GM23338 (cell line): ENCODE data around the gene LAMB3. TPM values are rescaled to one million over a fixed set of nuclear protein-coding genes. Genes with fewer than 3 reads are reported as not detected.

Experiments
- ATAC-seq: fragments of 200-7000 bp; cut with Tn5 transposase; 3 replicates; pipeline ENCODE4 v1.9.1; 2020
- DNase-seq: peaks from one replicate; pipeline ENCODE4 v3.0.0-alpha.2; 2015; ENCODE audit warnings: low spot score
- H2AFZ ChIP-seq: fragments of 200-600 bp; sonication (generic); 2 replicates; pipeline ENCODE4 v1.8.0; 2016; ENCODE audit warnings: antibody characterized with exemption, mild to moderate bottlenecking, moderate library complexity
- H3F3A ChIP-seq: fragments of 200-600 bp; sonication (generic); replicated peaks from 2 replicates; pipeline ENCODE4 v1.8.0; 2017; ENCODE audit warnings: antibody characterized with exemption, mixed run types, low read depth
- H3K27ac ChIP-seq: fragments of 200-600 bp; sonication (generic); 2 replicates; pipeline ENCODE4 v1.6.1; 2016; ENCODE audit warnings: low read depth
- H3K27me3 ChIP-seq: fragments of 200-600 bp; sonication (generic); 2 replicates; pipeline ENCODE4 v1.8.0; 2016; ENCODE audit warnings: mild to moderate bottlenecking, mixed run types, moderate library complexity; ENCODE audit not compliant: insufficient read depth
- H3K36me3 ChIP-seq: fragments of 200-600 bp; sonication (generic); 2 replicates; pipeline ENCODE4 v1.8.0; 2016; ENCODE audit warnings: mild to moderate bottlenecking; ENCODE audit not compliant: insufficient read depth
- H3K4me1 ChIP-seq: fragments of 200-600 bp; sonication (generic); 2 replicates; pipeline ENCODE4 v1.8.0; 2016; ENCODE audit warnings: mild to moderate bottlenecking, moderate library complexity; ENCODE audit not compliant: insufficient read depth
- H3K4me2 ChIP-seq: fragments of 200-600 bp; sonication (generic); 2 replicates; pipeline ENCODE4 v1.7.1; 2017; ENCODE audit warnings: mixed run types
- H3K4me3 ChIP-seq: fragments of 200-600 bp; sonication (generic); 2 replicates; pipeline ENCODE4 v1.6.1; 2016; ENCODE audit warnings: mixed run types
- H3K79me2 ChIP-seq: fragments of 200-600 bp; sonication (generic); replicated peaks from 2 replicates; pipeline ENCODE4 v1.8.0; 2017; ENCODE audit warnings: mild to moderate bottlenecking; ENCODE audit not compliant: insufficient read depth
- H3K9me2 ChIP-seq: fragments of 200-600 bp; sonication (generic); 2 replicates; pipeline ENCODE4 v1.8.0; 2017; ENCODE audit not compliant: insufficient read depth
- H4K20me1 ChIP-seq: fragments of 200-600 bp; sonication (generic); replicated peaks from 2 replicates; pipeline ENCODE4 v1.8.0; 2017; ENCODE audit warnings: mild to moderate bottlenecking; ENCODE audit not compliant: insufficient read depth
- H3K27ac Mint-ChIP-seq: 2 replicates; pipeline ENCODE4 v1.8.0; 2020; ENCODE audit warnings: inconsistent platforms, mild to moderate bottlenecking, moderate library complexity, mixed read lengths
- H3K27me3 Mint-ChIP-seq: 3 replicates; pipeline ENCODE4 v1.8.0; 2022; ENCODE audit warnings: low read depth, mild to moderate bottlenecking, moderate library complexity, mixed read lengths, inconsistent platforms; ENCODE audit not compliant: insufficient read depth, poor library complexity
- H3K36me3 Mint-ChIP-seq: 3 replicates; pipeline ENCODE4 v1.8.0; 2021; ENCODE audit warnings: low read depth, mild to moderate bottlenecking, inconsistent platforms, moderate library complexity, mixed read lengths
- H3K4me1 Mint-ChIP-seq: 3 replicates; pipeline ENCODE4 v1.8.0; 2020; ENCODE audit warnings: mild to moderate bottlenecking, inconsistent platforms, mixed read lengths
- H3K4me3 Mint-ChIP-seq: 3 replicates; pipeline ENCODE4 v1.8.0; 2021; ENCODE audit warnings: moderate library complexity, mild to moderate bottlenecking, inconsistent platforms, mixed read lengths
- H3K9me3 Mint-ChIP-seq: 3 replicates; pipeline ENCODE4 v1.8.0; 2020; ENCODE audit warnings: moderate library complexity, mild to moderate bottlenecking, inconsistent platforms, mixed read lengths
- CREB1 ChIP-seq: fragments of 250-450 bp; sonication (Bioruptor Pico); IDR thresholded peaks from 2 replicates; pipeline ENCODE4 v1.5.0; 2020; ENCODE audit warnings: low read depth, mild to moderate bottlenecking, moderate library complexity
- CTCF ChIP-seq, 2 experiments: fragments of 200-600 bp in 1 of 2; sonication (generic) in 1 of 2; conservative IDR thresholded peaks; 2 replicates each; pipeline versions ENCODE4 v1.5.1 to v1.6.1; 2016 to 2017; ENCODE audit warnings: antibody characterized with exemption in 2 of 2, low read depth in 2 of 2, mild to moderate bottlenecking in 2 of 2, moderate library complexity in 1 of 2
- EZH2 ChIP-seq: fragments of 200-600 bp; sonication (generic); IDR thresholded peaks from one replicate; pipeline ENCODE4 v1.8.0; 2017; ENCODE audit warnings: antibody characterized with exemption, mild to moderate bottlenecking, low read depth; ENCODE audit not compliant: unreplicated experiment
- NANOG ChIP-seq: IDR thresholded peaks from 2 replicates; pipeline ENCODE4 v1.6.1; 2016; ENCODE audit warnings: antibody characterized with exemption, borderline replicate concordance
- POLR2AphosphoS5 ChIP-seq: IDR thresholded peaks from 2 replicates; pipeline ENCODE4 v1.6.1; 2016; ENCODE audit warnings: antibody characterized with exemption, low read depth
- REST ChIP-seq: IDR thresholded peaks from one replicate; pipeline ENCODE4 v1.6.1; 2018; ENCODE audit warnings: antibody characterized with exemption; ENCODE audit not compliant: unreplicated experiment
- ZNF114 ChIP-seq: fragments of 250-450 bp; sonication (Bioruptor Pico); IDR thresholded peaks from 2 replicates; pipeline ENCODE4 v1.5.0; 2020; ENCODE audit warnings: mild to moderate bottlenecking, moderate library complexity
- ZNF462 ChIP-seq: fragments of 250-450 bp; sonication (Bioruptor Pico); IDR thresholded peaks from 2 replicates; pipeline ENCODE4 v1.5.0; 2020; ENCODE audit warnings: mild to moderate bottlenecking, moderate library complexity
- polyA plus RNA-seq: library from polyadenylated mRNA; unstranded; fragments of >200 nt; fragmentation: Nextera tagmentation; extraction: Ambion mirVana; gene quantifications from 2 replicates; pipeline ENCODE4 v1.2.1, GENCODE V29; 2016
- total RNA-seq: library from RNA; depleted of rRNA; stranded (reverse); fragments of >200 nt; shearing (Covaris generic); gene quantifications from 2 replicates; pipeline ENCODE4 v1.2.3, GENCODE V29; 2014

Gene LAMB3
- total and polyA plus RNA-seq, 2 experiments from 2014 or later: 0.05 to 0.52 TPM

- H3K4me3 ChIP-seq: no peak overlapping the region
- no peak overlapping the region for H3K27ac Mint-ChIP-seq
- no peak overlapping the region for H3K27ac ChIP-seq
- no peaks in the 10 kb centered on the region for H4K20me1 ChIP-seq
- no peaks in the 10 kb centered on the region for H3F3A ChIP-seq
- no peaks in the 10 kb centered on the region for H3K9me2 ChIP-seq
- H3K9me3 Mint-ChIP-seq: no peaks in the 10 kb centered on the region; the same call in 2 of the 3 replicates
- ATAC-seq (no peak), DNase-seq (no peak)
- H3K4me1 ChIP-seq: no peaks in the 10 kb centered on the region
- no peak overlapping the region for H3K4me2 ChIP-seq
- H3K4me1 Mint-ChIP-seq: no peaks in the 10 kb centered on the region
- no peaks in the 10 kb centered on the region for H3K79me2 ChIP-seq
- no peaks in the 10 kb centered on the region for H3K27me3 ChIP-seq
- no peak overlapping the region for H2AFZ ChIP-seq
- H3K27me3 Mint-ChIP-seq: peaks cover 5% of the 10 kb centered on the region
- no peaks in the 10 kb centered on the region for H3K36me3 Mint-ChIP-seq
- no peak for TF ChIP-seq ZNF462
- no peak for TF ChIP-seq REST
- TF ChIP-seq NANOG: no peak
- TF ChIP-seq ZNF114 (CRISPR knock-in tag): no peak
- no peak for TF ChIP-seq CREB1 (CRISPR knock-in tag)
- TF ChIP-seq CTCF (conservative IDR thresholded peaks at IDR 0.05; ENCODE audit: low read depth in 2 of 2): no peak
- TF ChIP-seq POLR2AphosphoS5: no peak
- no peak for TF ChIP-seq EZH2
- H3K4me3 Mint-ChIP-seq: no peak overlapping the region
- no peaks in the 10 kb centered on the region for H3K36me3 ChIP-seq
Measured at GRCh38 chr1:209609041-209609790, 43.0 kb downstream of the LAMB3 start.
